Stimulated activated CD4-positive, alpha-beta T cell treated with anti-CD3 and anti-CD28 coated beads, TNF-alpha, amount 100 ng/mL, for 48 hours (primary cell): ENCODE results near the gene HELT.
A peak's percentile ranks its signal among the peaks of the same experiment; 100 is the strongest.
"Not testable (repeated sequence)": the region's sequence is repeated elsewhere in the genome, so short reads cannot be mapped to it uniquely, and the experiment has no call there.

ENCODE experiments used
- DNase-seq, 3 donors: peaks; one replicate each; pipeline ENCODE4 v3.0.0-alpha.2; 2020; ENCODE audit warnings: low read depth in 3 of 3

HELT gene

DNA sequence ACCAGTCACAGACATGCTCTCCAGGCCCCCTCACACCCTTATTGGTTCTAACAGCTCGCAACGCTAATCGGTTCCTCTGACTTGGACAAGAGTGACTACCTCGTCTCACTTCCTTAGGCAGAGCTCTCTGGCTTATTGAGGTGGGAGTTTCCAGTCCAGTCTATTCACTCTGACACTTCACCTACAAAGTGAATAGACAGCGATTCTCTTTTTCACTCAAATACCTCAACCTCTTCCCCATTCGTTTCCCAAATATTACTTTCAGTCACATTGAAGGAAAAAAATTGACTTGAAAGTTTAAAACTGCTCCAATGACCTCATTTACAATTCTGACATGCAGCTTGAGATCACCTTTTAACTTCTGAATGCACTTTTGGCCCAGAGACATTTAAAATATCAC is 17.7 kb downstream of the HELT start:
- no peak for DNase-seq

- no peak for DNase-seq
Observed at GRCh38 chr4:185036842-185037241, 18.6 kb downstream of the HELT start.

GRCh38 chr4:185039508-185040273 is 21.4 kb downstream of the HELT start:
- DNase-seq, result peak in 2 of 3 donors; percentile 23 to 45

GRCh38 chr4:185040523-185040922 is 22.2 kb downstream of the HELT start:
- DNase-seq, result no peak

- DNase-seq, result not testable (repeated sequence)
Observed at GRCh38 chr4:185050286-185050685, 32.0 kb downstream of the HELT start.

DNA sequence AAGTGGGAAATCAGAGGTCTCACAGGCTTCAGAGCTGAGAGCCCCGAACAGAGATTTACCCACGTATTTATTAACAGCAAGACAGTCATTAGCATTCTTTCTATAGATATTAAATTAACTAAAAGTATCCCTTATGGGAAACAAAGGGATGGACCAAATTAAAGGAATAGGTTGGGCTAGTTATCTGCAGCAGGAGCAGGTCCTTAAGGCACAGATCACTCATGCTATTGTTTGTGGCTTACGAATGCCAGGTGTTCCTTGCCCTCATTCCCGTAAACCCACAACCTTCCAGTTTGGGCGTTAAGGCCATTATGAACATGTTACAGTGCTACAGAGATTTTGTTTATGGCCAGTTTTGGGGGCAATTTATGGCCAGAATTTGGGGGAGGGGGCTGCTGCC is 33.0 kb downstream of the HELT start:
- DNase-seq, result not testable (repeated sequence)

GRCh38 chr4:185053746-185054145 is 35.5 kb downstream of the HELT start:
- DNase-seq, result no peak

DNA sequence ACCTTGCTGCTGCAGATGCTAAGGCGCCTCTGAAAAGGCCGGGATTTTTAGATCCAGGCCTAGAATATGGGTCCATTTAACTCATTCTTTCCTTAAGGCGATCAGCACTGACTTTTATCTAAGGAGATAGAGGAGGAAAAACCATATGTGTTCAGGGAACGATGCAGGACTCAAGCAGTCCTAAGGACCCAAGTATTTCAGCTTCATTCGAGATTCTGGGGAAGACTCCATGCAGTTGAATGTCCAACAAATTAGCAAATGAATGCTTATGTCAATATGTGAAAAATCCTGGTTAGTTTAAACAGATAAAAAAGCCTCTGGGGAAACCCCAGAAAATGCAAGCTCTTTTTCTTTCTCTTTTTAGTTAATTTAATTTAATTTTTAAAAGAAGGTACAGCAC is 36.0 kb downstream of the HELT start:
- DNase-seq, result no peak

- no peak for DNase-seq
Observed at GRCh38 chr4:185054886-185055285, 36.6 kb downstream of the HELT start.

DNA sequence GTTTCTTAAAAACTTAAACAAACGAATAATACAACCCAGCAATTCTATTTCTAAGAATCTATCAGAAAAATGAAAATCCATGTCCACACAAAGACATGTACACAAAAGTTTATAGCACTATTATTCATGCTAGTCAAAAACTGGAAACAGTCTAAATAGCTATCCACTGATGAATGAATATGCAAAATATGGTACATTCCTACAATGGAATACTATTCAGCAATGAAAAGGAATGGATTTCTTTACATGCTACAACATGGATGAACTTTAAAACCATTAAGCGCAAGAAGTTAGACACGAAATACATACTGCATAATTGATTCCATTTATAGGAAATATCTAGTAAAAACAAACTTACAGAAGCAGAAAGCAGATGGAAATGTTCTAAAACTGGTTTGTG is 43.3 kb downstream of the HELT start:
- no peak for DNase-seq

DNA sequence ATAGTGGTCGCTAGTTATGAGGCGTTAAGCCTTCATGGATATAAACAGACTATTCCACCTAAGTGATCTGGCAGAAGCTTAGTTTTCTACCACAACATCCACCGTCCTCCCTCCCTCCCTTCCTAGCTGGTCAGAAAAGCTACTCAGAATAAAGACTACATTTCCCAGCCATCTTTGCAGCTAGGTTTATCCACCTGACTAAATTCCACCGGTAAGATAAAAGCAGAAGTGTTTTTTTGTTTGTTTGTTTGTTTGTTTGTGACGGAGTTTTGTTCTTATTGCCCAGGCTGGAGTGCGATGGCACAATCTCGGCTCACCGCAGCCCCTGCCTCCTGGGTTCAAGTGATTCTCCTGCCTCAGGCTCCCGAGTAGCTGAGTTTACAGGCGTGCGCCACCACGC is 44.3 kb downstream of the HELT start:
- DNase-seq, result no peak

GRCh38 chr4:185066179-185066578 is 47.9 kb downstream of the HELT start:
- no peak for DNase-seq

- DNase-seq, result no peak
Observed at GRCh38 chr4:185068837-185069236, 50.5 kb downstream of the HELT start.
